Esophagus muscularis mucosa (tissue), 4 donors: ENCODE results near the gene IDH3G. TPM values are rescaled to one million over a fixed set of nuclear protein-coding genes. Genes with fewer than 3 reads are reported as not detected.
"Not testable (repeated sequence)": the region's sequence is repeated elsewhere in the genome, so short reads cannot be mapped to it uniquely, and the experiment has no call there.

ENCODE experiments used
- DNase-seq: peaks from one replicate; pipeline ENCODE4 v3.0.0-alpha.2; 2017; ENCODE audit errors: extremely low spot score
- H3K27ac ChIP-seq, 4 donors: fragments of 200-600 bp; sonication (generic); replicated peaks in 1 of 4; 1 replicate in 3 of 4; 2 replicates in 1 of 4; pipeline ENCODE4 v1.5.1; 2016 to 2019; ENCODE audit warnings: mild to moderate bottlenecking in 1 of 4
- H3K27me3 ChIP-seq, 4 donors: fragments of 200-600 bp; sonication (generic); one replicate each; pipeline versions ENCODE4 v1.5.1 to v1.6.0; 2016 to 2019
- H3K36me3 ChIP-seq, 4 donors: fragments of 200-600 bp; sonication (generic); one replicate each; pipeline ENCODE4 v1.5.1; 2016 to 2019
- H3K4me1 ChIP-seq, 4 donors: fragments of 200-600 bp; sonication (generic); one replicate each; pipeline ENCODE4 v1.5.1; 2016 to 2019
- H3K4me3 ChIP-seq, 4 donors: fragments of 200-600 bp; sonication (generic); 1 replicate in 2 of 4; 2 replicates in 2 of 4; pipeline ENCODE4 v1.5.1; 2016 to 2019; ENCODE audit warnings: mild to moderate bottlenecking in 4 of 4, moderate library complexity in 1 of 4
- H3K9me3 ChIP-seq, 4 donors: fragments of 200-600 bp; sonication (generic); 1 replicate in 3 of 4; 2 replicates in 1 of 4; pipeline ENCODE4 v1.5.1; 2016 to 2019
- EP300 ChIP-seq: sonication (generic); formaldehyde crosslinking; IDR thresholded peaks from one replicate; pipeline ENCODE4 v1.6.1; 2017; ENCODE audit warnings: antibody characterized with exemption
- POLR2A ChIP-seq: fragments of 450-650 bp; IDR thresholded peaks from one replicate; pipeline ENCODE4 v1.6.1; 2017; ENCODE audit warnings: antibody characterized with exemption, moderate library complexity, mild to moderate bottlenecking, low read depth
- POLR2AphosphoS5 ChIP-seq, 2 donors: sonication (generic); formaldehyde crosslinking; IDR thresholded peaks; one replicate each; pipeline ENCODE4 v1.6.1; 2017; ENCODE audit warnings: antibody characterized with exemption in 2 of 2
- WGBS: methylation state at CpG from one replicate; pipeline ENCODE4 v1.1.5; 2018; 5-methylcytosine and 5-hydroxymethylcytosine counted together
- intact Hi-C: fragments of 100-400 bp; cut with DNase I; formaldehyde crosslinking; loops from one replicate; pipeline ENCODE4 v1.15.1; 2023
- total RNA-seq, 4 donors: library from RNA; depleted of rRNA; stranded (reverse); fragments of >200 nt; gene quantifications; one replicate each; pipeline versions ENCODE4 v1.1.0 to v1.2.1, GENCODE V29; 2016
- TF ChIP-seq, protein P1 (sequence below), 3 experiments: fragments of 200-600 bp in 2 of 3; fragments of 450-650 bp in 1 of 3; sonication (generic) in 2 of 3; IDR thresholded peaks; one replicate each; pipeline ENCODE4 v1.5.1; 2017 to 2019; ENCODE audit warnings: antibody characterized with exemption in 3 of 3, mild to moderate bottlenecking in 2 of 3, moderate library complexity in 1 of 3

Gene IDH3G
- total RNA-seq, 4 donors from 2014 or later: 52.3 to 76.3 (median 70.3) TPM

DNA sequence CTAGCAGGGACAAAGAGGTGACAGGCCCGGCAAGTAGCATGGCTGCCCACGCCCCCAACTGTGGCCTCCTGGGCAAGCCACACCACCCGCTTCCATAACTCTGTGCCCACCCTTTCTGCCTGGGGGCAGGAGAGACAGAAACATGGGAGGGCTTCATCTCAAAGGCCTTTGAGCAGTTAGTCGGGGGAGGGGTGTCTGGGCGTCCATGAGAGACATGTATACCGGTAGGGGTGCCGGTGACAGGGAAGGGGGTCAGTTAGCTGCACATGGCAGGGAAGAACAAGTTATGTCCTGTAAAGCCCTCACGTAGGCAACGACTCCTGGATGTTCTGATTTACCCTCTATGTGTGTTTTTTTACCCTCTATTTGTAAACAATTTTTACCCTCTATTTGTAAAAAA, 26.9 kb upstream of the IDH3G start:
- H3K9me3 ChIP-seq: no peaks in the 10 kb centered on the region
- no peak for DNase-seq
- no peak overlapping the region for H3K27ac ChIP-seq
- intact Hi-C loops: no loop called here
- no peaks in the 10 kb centered on the region for H3K36me3 ChIP-seq
- H3K27me3 ChIP-seq: no peaks in the 10 kb centered on the region
- H3K4me3 ChIP-seq: no peak overlapping the region
- peaks cover 0 to 17% (median 14%) of the 10 kb centered on the region in 4 donors for H3K4me1 ChIP-seq
- WGBS: 87% methylated on average over 9 of the region's 9 CpGs
- TF ChIP-seq POLR2AphosphoS5 (IDR thresholded peaks at IDR 0.05) (no peak), POLR2A (no peak), EP300 (no peak)
- TF ChIP-seq, protein P1, sequence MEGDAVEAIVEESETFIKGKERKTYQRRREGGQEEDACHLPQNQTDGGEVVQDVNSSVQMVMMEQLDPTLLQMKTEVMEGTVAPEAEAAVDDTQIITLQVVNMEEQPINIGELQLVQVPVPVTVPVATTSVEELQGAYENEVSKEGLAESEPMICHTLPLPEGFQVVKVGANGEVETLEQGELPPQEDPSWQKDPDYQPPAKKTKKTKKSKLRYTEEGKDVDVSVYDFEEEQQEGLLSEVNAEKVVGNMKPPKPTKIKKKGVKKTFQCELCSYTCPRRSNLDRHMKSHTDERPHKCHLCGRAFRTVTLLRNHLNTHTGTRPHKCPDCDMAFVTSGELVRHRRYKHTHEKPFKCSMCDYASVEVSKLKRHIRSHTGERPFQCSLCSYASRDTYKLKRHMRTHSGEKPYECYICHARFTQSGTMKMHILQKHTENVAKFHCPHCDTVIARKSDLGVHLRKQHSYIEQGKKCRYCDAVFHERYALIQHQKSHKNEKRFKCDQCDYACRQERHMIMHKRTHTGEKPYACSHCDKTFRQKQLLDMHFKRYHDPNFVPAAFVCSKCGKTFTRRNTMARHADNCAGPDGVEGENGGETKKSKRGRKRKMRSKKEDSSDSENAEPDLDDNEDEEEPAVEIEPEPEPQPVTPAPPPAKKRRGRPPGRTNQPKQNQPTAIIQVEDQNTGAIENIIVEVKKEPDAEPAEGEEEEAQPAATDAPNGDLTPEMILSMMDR (IDR thresholded peaks at IDR 0.05): no peak

- no peak for DNase-seq
- no peak for TF ChIP-seq EP300
- TF ChIP-seq POLR2AphosphoS5 (IDR thresholded peaks at IDR 0.05): no peak
- TF ChIP-seq POLR2A: no peak
- TF ChIP-seq, protein P1 (IDR thresholded peaks at IDR 0.05): no peak
These were observed 26.4 kb upstream of the IDH3G start for GRCh38 chrX:153820601-153821000.

GRCh38 chrX:153819384-153820040, 25.3 kb upstream of the IDH3G start:
- intact Hi-C loops: no loop called here
- H3K36me3 ChIP-seq: no peaks in the 10 kb centered on the region
- no peak for DNase-seq
- peak overlapping the region; percentile 51 to 59 (median 54) for H3K4me3 ChIP-seq
- peak overlapping the region in 1 of 4 donors; percentile 33 for H3K27ac ChIP-seq
- no peak for TF ChIP-seq EP300
- TF ChIP-seq POLR2AphosphoS5 (IDR thresholded peaks at IDR 0.05): no peak
- TF ChIP-seq, protein P1 (IDR thresholded peaks at IDR 0.05): no peak
- TF ChIP-seq POLR2A: no peak
- peaks cover 0 to 17% (median 14%) of the 10 kb centered on the region in 4 donors for H3K4me1 ChIP-seq
- H3K9me3 ChIP-seq: no peaks in the 10 kb centered on the region
- H3K27me3 ChIP-seq: no peaks in the 10 kb centered on the region
- 68% methylated on average over 7 of the region's 23 CpGs for WGBS

More at GRCh38 chrX:153820601-153821000, 26.4 kb upstream of the IDH3G start:
- H3K4me1 ChIP-seq: peaks cover 0 to 17% (median 14%) of the 10 kb centered on the region in 4 donors
- H3K4me3 ChIP-seq: no peak overlapping the region
- H3K27me3 ChIP-seq: no peaks in the 10 kb centered on the region
- H3K27ac ChIP-seq: no peak overlapping the region
- WGBS: 87% methylated on average over 7 of the region's 7 CpGs
- no peaks in the 10 kb centered on the region for H3K36me3 ChIP-seq
- no peaks in the 10 kb centered on the region for H3K9me3 ChIP-seq
- intact Hi-C loops: no loop called here

DNA sequence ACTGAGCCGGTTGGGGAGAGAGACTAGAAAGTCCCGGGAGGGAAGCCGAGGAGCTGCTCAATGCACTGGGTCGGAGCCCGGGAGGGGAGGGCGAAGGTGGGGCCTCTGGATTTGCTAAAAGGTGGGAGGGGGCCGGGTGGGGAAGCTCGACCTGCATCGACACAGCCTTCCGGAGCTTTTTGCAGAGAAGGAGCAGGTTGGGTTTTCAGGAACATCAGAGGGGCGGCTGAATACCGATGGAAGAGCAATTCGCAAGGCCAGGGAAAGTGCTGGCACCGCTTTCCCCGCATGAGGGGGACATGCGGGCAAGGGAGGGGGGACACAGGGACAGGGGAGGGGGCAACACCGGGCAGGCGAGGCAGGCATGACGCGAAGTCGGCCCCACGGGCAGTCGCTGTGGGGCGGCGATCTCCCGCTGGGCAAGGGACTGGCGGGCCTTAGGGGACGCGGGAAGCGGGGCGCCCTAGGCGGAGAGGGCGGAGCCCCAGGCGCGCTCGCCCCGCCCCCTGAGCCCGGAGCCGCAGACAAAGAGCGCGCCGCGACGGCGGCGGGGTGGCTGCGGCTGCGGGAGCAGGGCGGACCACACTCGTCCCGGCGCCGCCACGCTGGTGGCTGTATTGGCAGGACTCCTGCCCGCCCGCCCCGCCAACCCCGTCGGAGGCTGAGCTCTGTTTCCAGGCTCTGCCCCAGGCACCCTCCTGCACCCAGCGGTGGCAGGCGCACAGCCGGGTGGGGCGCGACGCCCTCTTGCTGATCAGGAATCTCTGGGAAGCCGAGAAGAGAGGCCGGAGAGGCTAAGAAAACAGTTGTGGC, 24.6 kb upstream of the IDH3G start:
- TF ChIP-seq POLR2A (no peak), POLR2AphosphoS5 (IDR thresholded peaks at IDR 0.05) (no peak), EP300 (no peak)
- TF ChIP-seq, protein P1 (IDR thresholded peaks at IDR 0.05): no peak
- WGBS: 22% methylated on average over 33 of the region's 67 CpGs

DNA sequence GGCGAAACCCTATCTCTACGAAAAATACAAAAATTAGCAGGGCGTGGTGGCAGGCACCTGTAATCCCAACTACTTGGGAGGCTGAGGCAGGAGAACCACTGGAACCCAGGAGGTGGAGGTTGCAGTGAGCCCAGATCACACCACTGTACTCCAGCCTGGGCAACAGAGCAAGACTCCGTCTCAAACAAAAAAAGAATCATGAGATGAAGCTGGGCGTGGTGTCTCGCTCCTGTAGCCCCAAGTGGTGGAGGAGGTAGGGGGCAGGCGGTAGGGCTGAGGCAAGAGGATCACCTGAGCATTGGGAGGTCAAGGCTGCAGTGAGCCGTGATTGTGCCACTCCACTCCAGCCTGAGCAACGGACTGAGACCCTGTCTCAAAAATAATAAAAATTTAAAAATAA, 23.9 kb upstream of the IDH3G start:
- H3K36me3 ChIP-seq, H3K27ac ChIP-seq, H3K4me3 ChIP-seq, H3K9me3 ChIP-seq, H3K27me3 ChIP-seq, DNase-seq, intact Hi-C loops: not testable (repeated sequence)
- 87% methylated on average over 9 of the region's 9 CpGs for WGBS
- H3K4me1 ChIP-seq: peaks cover 0 to 17% (median 14%) of the 10 kb centered on the region in 4 donors

More for the DNA sequence above, 24.6 kb upstream of the IDH3G start:
- Histone ChIP-seq H3K4me3 (peak overlapping the region; percentile 51 to 59 (median 54)), H3K9me3 (no peaks in the 10 kb centered on the region), H3K4me1 (peaks cover 0 to 17% (median 14%) of the 10 kb centered on the region in 4 donors), H3K27me3 (no peaks in the 10 kb centered on the region), H3K27ac (peak overlapping the region in 1 of 4 donors; percentile 33), H3K36me3 (no peaks in the 10 kb centered on the region)
- no peak for DNase-seq
- intact Hi-C loops: no loop called here
